Large intestine (tissue), 3 donors: ENCODE results near the gene TRAF5. TPM values are rescaled to one million over a fixed set of nuclear protein-coding genes. Genes with fewer than 3 reads are reported as not detected.
"Not testable (repeated sequence)": the region's sequence is repeated elsewhere in the genome, so short reads cannot be mapped to it uniquely, and the experiment has no call there.

ENCODE experiments used
- DNase-seq, 2 donors: peaks; one replicate each; pipeline versions ENCODE4 v3.0.0 to v3.0.0-alpha.2; 2013
- H3K27ac ChIP-seq: one replicate; pipeline ENCODE4 v1.5.1; 2013; ENCODE audit warnings: low read length
- H3K27me3 ChIP-seq: 2 replicates; pipeline ENCODE4 v1.6.1; 2013; ENCODE audit warnings: low read length; ENCODE audit not compliant: control insufficient read depth, insufficient read depth
- H3K36me3 ChIP-seq: 2 replicates; pipeline ENCODE4 v1.6.1; 2013; ENCODE audit warnings: low read length; ENCODE audit not compliant: control insufficient read depth, insufficient read depth
- H3K4me1 ChIP-seq: one replicate; pipeline ENCODE4 v1.6.1; 2013; ENCODE audit warnings: low read length; ENCODE audit not compliant: control insufficient read depth, insufficient read depth
- H3K4me3 ChIP-seq: one replicate; pipeline ENCODE4 v1.5.1; 2013; ENCODE audit warnings: low read length
- H3K9me3 ChIP-seq: one replicate; pipeline ENCODE4 v1.6.1; 2013; ENCODE audit warnings: mild to moderate bottlenecking, low read depth, low read length, moderate library complexity; ENCODE audit not compliant: control insufficient read depth
- WGBS: methylation state at CpG from one replicate; pipeline ENCODE4 v1.1.5; 2013; ENCODE audit warnings: low lambda C conversion rate; ENCODE audit not compliant: insufficient coverage; 5-methylcytosine and 5-hydroxymethylcytosine counted together
- polyA plus RNA-seq: library from polyadenylated mRNA; unstranded; fragments of 120-200 nt; gene quantifications from one replicate; pipeline ENCODE4 v1.2.1, GENCODE V29; 2013

TRAF5 gene
- polyA plus RNA-seq, 1 donor: 26.1 TPM

- not testable (repeated sequence) for H3K9me3 ChIP-seq, H3K27ac ChIP-seq, H3K36me3 ChIP-seq, H3K27me3 ChIP-seq, H3K4me1 ChIP-seq, DNase-seq, H3K4me3 ChIP-seq
- 80% methylated on average over 2 of the region's 13 CpGs for WGBS
Observed at GRCh38 chr1:211399851-211400393, 73.3 kb downstream of the TRAF5 start.

GRCh38 chr1:211401751-211402150 is 75.1 kb downstream of the TRAF5 start:
- H3K27ac ChIP-seq, H3K36me3 ChIP-seq, H3K27me3 ChIP-seq, H3K9me3 ChIP-seq, H3K4me3 ChIP-seq, H3K4me1 ChIP-seq, DNase-seq: not testable (repeated sequence)
- no CpG with 5 or more reads among the region's 1 CpG for WGBS

GRCh38 chr1:211406086-211406485 is 79.5 kb downstream of the TRAF5 start:
- H3K27me3 ChIP-seq, DNase-seq, H3K4me3 ChIP-seq, H3K27ac ChIP-seq, H3K4me1 ChIP-seq, H3K9me3 ChIP-seq, H3K36me3 ChIP-seq: not testable (repeated sequence)
- no CpG with 5 or more reads among the region's 3 CpGs for WGBS

DNA sequence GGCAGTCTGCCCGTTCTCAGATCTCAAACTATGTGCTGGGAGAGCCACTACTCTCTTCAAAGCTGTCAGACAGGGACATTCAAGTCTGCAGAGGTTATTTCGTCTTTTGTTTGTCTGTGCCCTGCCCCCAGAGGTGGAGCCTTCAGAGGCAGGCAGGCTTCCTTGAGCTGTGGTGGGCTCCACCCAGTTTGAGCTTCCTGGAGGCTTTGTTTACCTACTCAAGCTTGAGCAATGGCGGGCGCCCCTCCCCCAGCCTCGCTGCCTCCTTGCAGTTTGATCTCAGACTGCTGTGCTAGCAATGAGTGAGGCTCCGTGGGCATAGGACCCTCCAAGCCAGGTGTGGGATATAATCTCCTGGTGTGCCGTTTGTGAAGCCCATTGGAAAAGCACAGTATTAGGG is 81.1 kb downstream of the TRAF5 start:
- H3K36me3 ChIP-seq, DNase-seq, H3K9me3 ChIP-seq, H3K27ac ChIP-seq, H3K4me1 ChIP-seq, H3K4me3 ChIP-seq, H3K27me3 ChIP-seq: not testable (repeated sequence)
- no CpG with 5 or more reads among the region's 7 CpGs for WGBS

DNA sequence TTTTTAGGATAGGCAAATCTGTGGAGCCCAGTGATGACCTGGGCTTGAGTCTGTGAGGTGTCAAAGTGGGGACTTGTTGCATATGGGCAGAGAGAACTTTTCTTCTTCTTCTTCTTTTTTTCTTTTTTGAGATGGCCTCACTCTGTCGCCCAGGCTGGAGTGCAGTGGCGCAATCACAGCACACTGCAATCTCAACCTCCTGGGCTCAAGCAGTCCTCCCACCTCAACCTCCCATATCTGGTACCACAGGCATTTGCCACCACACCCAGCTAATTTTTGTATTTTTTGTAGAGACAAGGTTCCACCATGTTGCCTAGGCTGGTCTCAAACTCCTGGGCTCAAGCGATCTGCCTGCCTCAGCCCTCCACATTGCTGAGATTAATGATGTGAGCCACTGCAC is 85.0 kb downstream of the TRAF5 start:
- Histone ChIP-seq H3K4me1 (no peaks in the 10 kb centered on the region), H3K27me3 (no peaks in the 10 kb centered on the region), H3K36me3 (no peaks in the 10 kb centered on the region), H3K4me3 (no peak overlapping the region), H3K27ac (no peak overlapping the region), H3K9me3 (no peaks in the 10 kb centered on the region)
- DNase-seq: no peak
- WGBS: no CpG with 5 or more reads among the region's 3 CpGs

- 67% methylated on average over 1 of the region's 2 CpGs for WGBS
- Histone ChIP-seq H3K27me3 (no peaks in the 10 kb centered on the region), H3K9me3 (no peaks in the 10 kb centered on the region), H3K4me1 (peaks cover 5% of the 10 kb centered on the region), H3K36me3 (no peaks in the 10 kb centered on the region), H3K4me3 (no peak overlapping the region), H3K27ac (no peak overlapping the region)
- no peak for DNase-seq
Observed at GRCh38 chr1:211415700-211416099, 89.1 kb downstream of the TRAF5 start.

DNA sequence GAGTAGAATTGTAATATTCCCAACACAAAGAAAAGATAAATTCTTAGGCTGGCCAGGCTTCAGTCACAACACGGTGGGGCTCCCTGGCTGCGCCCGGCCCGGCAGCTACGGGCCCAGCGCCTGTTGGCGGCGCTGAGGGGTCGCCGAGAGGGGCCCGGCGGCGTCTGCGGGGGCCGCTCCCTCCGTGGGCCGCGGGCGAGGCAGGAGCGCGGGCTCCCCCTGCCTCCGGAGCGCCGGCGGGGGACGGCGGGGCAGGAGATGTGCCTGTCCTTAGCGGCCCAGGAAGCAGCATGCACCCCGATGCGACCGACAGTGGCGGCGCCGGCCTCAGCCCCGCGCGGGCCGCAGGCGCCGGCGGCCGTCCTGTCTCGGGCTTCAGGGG is 89.6 kb downstream of the TRAF5 start:
- H3K27me3 ChIP-seq, H3K36me3 ChIP-seq, H3K4me1 ChIP-seq, H3K4me3 ChIP-seq, H3K9me3 ChIP-seq, H3K27ac ChIP-seq: not testable (repeated sequence)
- WGBS: no CpG with 5 or more reads among the region's 43 CpGs
- peak; percentile 13 to 66 for DNase-seq

DNA sequence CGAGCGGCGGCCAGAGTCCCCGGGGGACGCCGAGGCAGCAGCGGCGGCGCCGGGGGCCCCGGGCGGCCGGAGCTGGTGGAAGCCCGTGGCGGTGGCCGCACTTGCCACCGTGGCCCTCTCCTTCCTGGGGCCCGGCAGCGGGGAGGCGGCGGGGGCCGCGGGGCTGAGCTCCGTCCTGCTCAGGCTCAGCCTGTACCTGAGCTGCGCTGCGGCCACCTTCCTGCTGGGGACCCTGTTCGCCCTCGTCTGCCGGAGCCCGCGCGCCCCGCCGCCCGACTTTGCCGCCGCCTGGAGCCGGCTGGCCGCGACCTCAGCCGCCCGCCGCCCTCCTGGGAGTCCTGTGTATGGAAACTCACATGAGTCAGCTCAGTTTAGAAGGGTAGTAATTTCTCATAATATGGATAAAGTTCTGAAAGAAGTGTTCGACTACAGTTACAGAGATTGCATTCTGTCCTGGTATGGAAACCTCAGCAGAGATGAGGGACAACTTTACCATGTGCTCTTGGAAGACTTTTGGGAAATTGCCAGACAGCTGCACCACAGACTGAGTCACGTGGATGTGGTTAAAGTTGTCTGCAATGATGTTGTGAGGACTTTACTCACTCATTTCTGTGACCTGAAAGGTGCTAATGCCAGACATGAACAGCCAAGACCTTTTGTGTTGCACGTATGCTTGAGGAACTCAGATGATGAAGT is 90.1 kb downstream of the TRAF5 start:
- H3K27ac ChIP-seq: peak overlapping the region; percentile 16
- H3K27me3 ChIP-seq, H3K36me3 ChIP-seq, H3K9me3 ChIP-seq, H3K4me3 ChIP-seq, H3K4me1 ChIP-seq: not testable (repeated sequence)
- WGBS: no CpG with 5 or more reads among the region's 46 CpGs
- DNase-seq: peak; percentile 13 to 75

DNA sequence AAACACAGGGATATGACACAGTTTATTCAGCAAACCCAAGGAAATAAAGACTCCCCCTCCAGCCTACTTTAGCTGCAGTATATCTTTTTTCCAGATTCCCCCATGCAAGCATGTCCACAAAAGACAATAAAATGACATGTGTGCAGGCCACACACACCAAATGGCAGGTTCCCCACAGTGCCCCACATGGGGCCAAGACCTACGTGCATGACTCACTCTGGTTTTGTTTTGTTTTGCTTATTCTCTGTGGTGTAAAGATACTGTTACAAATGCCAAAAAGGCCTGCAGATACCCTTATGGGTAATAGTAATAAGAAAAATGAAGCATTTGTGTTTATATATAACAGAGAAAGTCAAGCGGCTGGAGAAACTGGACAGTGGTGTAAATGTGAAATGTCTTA is 93.8 kb downstream of the TRAF5 start:
- no peaks in the 10 kb centered on the region for H3K9me3 ChIP-seq
- no peak overlapping the region for H3K27ac ChIP-seq
- 100% methylated on average over 1 of the region's 2 CpGs for WGBS
- no peaks in the 10 kb centered on the region for H3K36me3 ChIP-seq
- H3K27me3 ChIP-seq: no peaks in the 10 kb centered on the region
- no peak overlapping the region for H3K4me3 ChIP-seq
- DNase-seq: no peak
- peaks cover 5% of the 10 kb centered on the region for H3K4me1 ChIP-seq

DNA sequence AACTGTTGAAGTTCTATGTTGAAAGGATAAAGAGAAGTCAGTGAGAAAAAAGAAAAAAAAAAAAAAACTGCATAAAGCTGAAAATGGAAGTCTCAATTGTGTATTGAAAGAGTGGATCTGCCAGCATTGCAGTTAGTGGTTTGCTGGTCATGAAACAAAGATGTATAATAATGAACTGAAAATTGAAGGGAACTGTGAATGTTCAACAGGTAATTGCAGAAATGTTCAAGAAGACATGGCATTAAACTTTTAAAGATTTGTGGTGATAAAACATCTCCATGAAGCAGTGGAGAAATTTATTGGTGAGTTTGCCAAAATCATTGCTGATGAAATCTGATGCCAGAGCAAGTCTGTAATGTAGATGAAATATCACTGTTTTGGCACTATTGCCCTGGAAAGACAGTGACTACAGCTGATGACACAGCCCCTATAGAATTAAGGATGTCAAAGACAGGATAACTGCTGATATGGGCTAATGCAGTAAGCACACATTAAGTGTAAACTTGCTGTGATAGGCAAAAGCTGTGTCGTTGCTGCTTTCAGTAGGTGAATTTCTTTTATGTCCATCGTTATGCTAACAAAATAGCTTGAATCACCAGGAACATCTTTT is 94.3 kb downstream of the TRAF5 start:
- H3K27ac ChIP-seq: no peak overlapping the region

GRCh38 chr1:211424018-211424417 is 97.4 kb downstream of the TRAF5 start:
- no peaks in the 10 kb centered on the region for H3K4me1 ChIP-seq
- no peaks in the 10 kb centered on the region for H3K36me3 ChIP-seq
- no peaks in the 10 kb centered on the region for H3K9me3 ChIP-seq
- H3K4me3 ChIP-seq: no peak overlapping the region
- no peaks in the 10 kb centered on the region for H3K27me3 ChIP-seq
- WGBS: no CpG with 5 or more reads among the region's 1 CpG
- H3K27ac ChIP-seq: no peak overlapping the region
- DNase-seq: no peak

More for the DNA sequence above, 94.3 kb downstream of the TRAF5 start:
- Histone ChIP-seq H3K27me3 (no peaks in the 10 kb centered on the region), H3K36me3 (no peaks in the 10 kb centered on the region), H3K9me3 (no peaks in the 10 kb centered on the region), H3K4me3 (no peak overlapping the region), H3K4me1 (peaks cover 5% of the 10 kb centered on the region)
- no peak for DNase-seq
- no CpG with 5 or more reads among the region's 2 CpGs for WGBS
